GM12878 (cell line): ENCODE data around the gene MPZL1. TPM values are rescaled to one million over a fixed set of nuclear protein-coding genes. Genes with fewer than 3 reads are reported as not detected.

Experiments used
- ATAC-seq: fragments of 200-7000 bp; cut with Tn5 transposase; 3 replicates; pipeline ENCODE4 v1.9.1; 2020; ENCODE audit warnings: mild to moderate bottlenecking, moderate library complexity
- BruUV-seq: library from RNA; stranded (reverse); fragments of 400-500 nt; replicated peaks from 2 replicates; lab custom pipeline; 2021; lab: Mats Ljungman, UMichigan
- CTCF ChIA-PET: fragments of 300-600 bp; sonication (Branson Sonifier 250); formaldehyde crosslinking; extraction: SDS; loops from one replicate; lab custom pipeline; 2021; ENCODE audit warnings: inconsistent platforms; lab: Yijun Ruan, JAX
- POLR2A ChIA-PET: fragments of 350-600 bp; formaldehyde crosslinking; extraction: SDS; loops from one replicate; lab custom pipeline; 2021; ENCODE audit warnings: inconsistent platforms; lab: Charles Lee
- RAD21 ChIA-PET: fragments of 300-600 bp; sonication (Branson Sonifier 250); formaldehyde crosslinking; loops from one replicate; lab custom pipeline; 2023; ENCODE audit warnings: antibody characterized with exemption; ENCODE audit not compliant: unreplicated experiment; lab: Charles Lee
- SMC1A ChIA-PET: fragments of 300-600 bp; sonication (Branson Sonifier 250); formaldehyde crosslinking; loops from one replicate; lab custom pipeline; 2023; ENCODE audit not compliant: unreplicated experiment, uncharacterized antibody; lab: Charles Lee
- DNase-seq: peaks from one replicate; pipeline ENCODE4 v3.0.0-alpha.2; 2011; ENCODE audit warnings: low read depth, low spot score
- FAIRE-seq: peaks from 3 replicates; lab custom pipeline; 2011; peaks lifted over from hg19 to GRCh38; lab: Jason Lieb, UNC
- H2AFZ ChIP-seq: 2 replicates; pipeline ENCODE4 v1.6.0; 2011; ENCODE audit warnings: low read depth, low read length, control low read depth; ENCODE audit not compliant: control insufficient read depth
- H3K27ac ChIP-seq: 2 replicates; pipeline ENCODE4 v1.5.1; 2011; ENCODE audit warnings: control low read depth; ENCODE audit not compliant: control insufficient read depth, insufficient read depth
- H3K27me3 ChIP-seq, 2 experiments: replicated peaks in 1 of 2; 2 replicates each; pipeline versions ENCODE4 v1.6.0 to v1.6.1; 2011; ENCODE audit warnings: low read length in 1 of 2; ENCODE audit not compliant: control insufficient read depth in 2 of 2, insufficient read depth in 2 of 2
- H3K36me3 ChIP-seq, 2 experiments: 2 replicates each; pipeline ENCODE4 v1.5.1; 2011; ENCODE audit warnings: low read length in 1 of 2; ENCODE audit not compliant: control insufficient read depth in 2 of 2, insufficient read depth in 2 of 2
- H3K4me1 ChIP-seq: 2 replicates; pipeline ENCODE4 v1.6.1; 2011; ENCODE audit warnings: mild to moderate bottlenecking, low read length, moderate library complexity, mixed read lengths; ENCODE audit not compliant: control insufficient read depth, insufficient read depth
- H3K4me2 ChIP-seq: 2 replicates; pipeline ENCODE4 v1.6.0; 2011; ENCODE audit warnings: control low read depth; ENCODE audit not compliant: control insufficient read depth, insufficient read depth
- H3K4me3 ChIP-seq: fragments of 200-600 bp; sonication (generic); 2 replicates; pipeline ENCODE4 v1.5.1; 2016
- H3K79me2 ChIP-seq: 2 replicates; pipeline ENCODE4 v1.6.0; 2011; ENCODE audit warnings: low read length; ENCODE audit not compliant: control insufficient read depth, insufficient read depth
- H3K9ac ChIP-seq: 2 replicates; pipeline ENCODE4 v1.8.0; 2011; ENCODE audit warnings: low read length, control low read depth, mixed read lengths; ENCODE audit not compliant: control insufficient read depth, insufficient read depth
- H3K9me3 ChIP-seq: replicated peaks from 3 replicates; pipeline ENCODE4 v1.5.1; 2011; ENCODE audit warnings: mild to moderate bottlenecking, low read length; ENCODE audit not compliant: control insufficient read depth, insufficient read depth
- H4K20me1 ChIP-seq: 2 replicates; pipeline ENCODE4 v1.6.0; 2011; ENCODE audit not compliant: control insufficient read depth, insufficient read depth
- CEBPB ChIP-seq, 2 experiments: fragments of 150-350 bp in 1 of 2; IDR thresholded peaks; 2 replicates each; pipeline ENCODE4 v1.6.1; 2012 to 2014; ENCODE audit warnings: low read depth in 2 of 2, low read length in 2 of 2, borderline replicate concordance in 1 of 2, inconsistent platforms in 1 of 2
- EGR1 ChIP-seq, 2 experiments: IDR thresholded peaks; 1 replicate in 1 of 2; 2 replicates in 1 of 2; pipeline ENCODE4 v1.6.1; 2011 to 2012; ENCODE audit warnings: low read depth in 2 of 2, low read length in 2 of 2, borderline replicate concordance in 1 of 2, mild to moderate bottlenecking in 1 of 2, moderate library complexity in 1 of 2
- IKZF2 ChIP-seq, 2 experiments: fragments of 450-650 bp; IDR thresholded peaks; 2 replicates each; pipeline ENCODE4 v1.6.1; 2017; ENCODE audit warnings: mild to moderate bottlenecking in 2 of 2, moderate library complexity in 2 of 2
- JUNB ChIP-seq: IDR thresholded peaks from 2 replicates; pipeline ENCODE4 v1.6.1; 2016; ENCODE audit warnings: antibody characterized with exemption, mild to moderate bottlenecking
- RCOR1 ChIP-seq: conservative IDR thresholded peaks from 2 replicates; pipeline ENCODE4 v1.6.1; 2012; ENCODE audit warnings: low read depth, low read length, improper control_type of control experiment
- WGBS: methylation state at CpG from one replicate; pipeline ENCODE4 v1.1.6; 2016; ENCODE audit warnings: low lambda C conversion rate; ENCODE audit not compliant: insufficient replicate concordance, insufficient coverage; ENCODE audit errors: missing lambda C conversion rate; 5-methylcytosine and 5-hydroxymethylcytosine counted together
- in situ Hi-C: fragments of 300-500 bp; cut with MboI; formaldehyde crosslinking; loops from 9 replicates; pipeline ENCODE4 v1.14.3; 2018; ENCODE audit warnings: mixed read lengths
- intact Hi-C: fragments of 100-400 bp; cut with micrococcal nuclease; formaldehyde crosslinking; loops from one replicate; pipeline ENCODE4 v1.14.2; 2022; ENCODE audit not compliant: unreplicated experiment
- polyA plus RNA-seq, 11 experiments: library from polyadenylated mRNA; depleted of rRNA in 4 of 11; unstranded in 6 of 11; stranded (reverse) in 5 of 11; fragments of >200 nt; fragmentation: Nextera tagmentation in 4 of 11; fragmentation: Illumina TruSeq in 1 of 11; extraction: Ambion mirVana in 4 of 11; extraction: Trizol in 1 of 11; gene quantifications; 1 replicate in 1 of 11; 2 replicates in 10 of 11; pipeline versions ENCODE4 v1.2.1 to v1.2.3, GENCODE V29; 2011 to 2016; ENCODE audit warnings: inconsistent platforms in 2 of 11, missing spikeins in 2 of 11, low read depth in 1 of 11
- total RNA-seq, 4 experiments: library from RNA; depleted of rRNA in 3 of 4; stranded (reverse); fragments of >200 nt in 3 of 4; fragmentation: Illumina TruSeq in 1 of 4; extraction: Trizol in 1 of 4; gene quantifications; 2 replicates each; pipeline versions ENCODE4 v1.2.1 to v1.2.3, GENCODE V29; 2013 to 2021

Gene MPZL1
- total and polyA plus RNA-seq, 10 of the 15 experiments (the other 5 are each of a cell fraction or from before 2014, with no cell fraction given), result 9.8 to 60.9 (median 45.9) TPM

GRCh38 chr1:167763525-167764220 is 41.9 kb downstream of the MPZL1 start:
- 93% methylated on average over 5 of the region's 5 CpGs for whole genome bisulfite sequencing
- H4K20me1 ChIP-seq, result no peaks in the 10 kb centered on the region
- SMC1A ChIA-PET, result interaction anchor here (0.5 to 1.3 kb wide), 3 partner anchors 10 to 40 kb away, joined by 3 to 4 read pairs (median 3); no protein-coding TSS in a partner anchor
- no peak overlapping the region for H2AFZ ChIP-seq
- in situ Hi-C loops (no loop called here), intact Hi-C loops (no loop called here)
- ATAC-seq (no peak), DNase-seq (no peak), FAIRE-seq (no peak)
- no peak for TF ChIP-seq IKZF2 (IDR thresholded peaks at IDR 0.05)
- TF ChIP-seq CEBPB (IDR thresholded peaks at IDR 0.05; ENCODE audit: borderline replicate concordance in 1 of 2, low read depth in 2 of 2, low read length in 2 of 2), result no peak
- no peak for TF ChIP-seq JUNB
- TF ChIP-seq EGR1 (IDR thresholded peaks at IDR 0.05; ENCODE audit: borderline replicate concordance in 1 of 2, low read depth in 2 of 2, low read length in 2 of 2), result no peak
- no peak for TF ChIP-seq RCOR1
- BruUV-seq, result no TSS peak
- no peak overlapping the region for H3K9ac ChIP-seq
- no peak overlapping the region for H3K27ac ChIP-seq
- H3K27me3 ChIP-seq, result no peaks in the 10 kb centered on the region
- H3K4me1 ChIP-seq, result no peaks in the 10 kb centered on the region; the same call in 1 of the 2 replicates
- CTCF ChIA-PET, result interaction anchor here (2.1 kb wide), 1 partner anchor 49 kb away, joined by 5 read pairs; no protein-coding TSS in a partner anchor
- POLR2A ChIA-PET, result no interaction called here
- H3K9me3 ChIP-seq, result no peaks in the 10 kb centered on the region
- peaks cover 15% of the 10 kb centered on the region for H3K79me2 ChIP-seq
- peaks cover 2 to 11% of the 10 kb centered on the region in 2 experiments for H3K36me3 ChIP-seq
- RAD21 ChIA-PET, result no interaction called here
- H3K4me2 ChIP-seq, result no peak overlapping the region
- no peak overlapping the region for H3K4me3 ChIP-seq
